Daoy (cell line): Measurements from ENCODE around the gene GPRC5C. TPM values are rescaled to one million over a fixed set of nuclear protein-coding genes. Genes with fewer than 3 reads are reported as not detected.

Experiments used
- DNase-seq: peaks from one replicate; pipeline ENCODE4 v3.0.0-alpha.2; 2015; ENCODE audit warnings: low read depth
- total RNA-seq: library from RNA; depleted of rRNA; stranded (reverse); fragments of >200 nt; shearing (Covaris generic); gene quantifications from 2 replicates; pipeline ENCODE4 v1.2.3, GENCODE V29; 2014

GPRC5C gene
- total RNA-seq, 1 experiment from 2014 or later: 39.3 TPM

DNA sequence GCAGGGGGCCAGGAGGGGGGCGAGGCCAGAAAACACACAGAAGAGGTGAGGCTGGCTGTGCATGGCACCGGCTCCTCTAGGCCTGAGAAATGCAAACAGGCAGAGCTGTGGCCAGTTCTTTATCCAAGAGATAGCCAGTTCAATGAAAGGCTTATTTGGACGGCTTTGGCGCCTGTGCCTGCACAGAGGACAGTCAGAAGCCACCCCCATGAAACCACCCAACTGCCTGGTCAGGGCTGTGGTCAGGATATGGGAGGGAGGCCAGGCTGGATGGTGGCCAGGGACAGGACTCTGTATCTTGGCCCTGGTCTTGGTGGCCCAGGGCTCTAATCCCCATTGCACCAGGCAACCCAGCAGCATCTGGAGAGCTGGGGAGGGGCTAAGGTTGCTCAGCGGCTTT is 24.5 kb upstream of the GPRC5C start:
- DNase-seq: no peak

GRCh38 chr17:74408262-74408661 is 23.6 kb upstream of the GPRC5C start:
- DNase-seq: peak; percentile 65

GRCh38 chr17:74408815-74409214 is 23.1 kb upstream of the GPRC5C start:
- DNase-seq: no peak

GRCh38 chr17:74410001-74410443 is 21.9 kb upstream of the GPRC5C start:
- DNase-seq: no peak

DNA sequence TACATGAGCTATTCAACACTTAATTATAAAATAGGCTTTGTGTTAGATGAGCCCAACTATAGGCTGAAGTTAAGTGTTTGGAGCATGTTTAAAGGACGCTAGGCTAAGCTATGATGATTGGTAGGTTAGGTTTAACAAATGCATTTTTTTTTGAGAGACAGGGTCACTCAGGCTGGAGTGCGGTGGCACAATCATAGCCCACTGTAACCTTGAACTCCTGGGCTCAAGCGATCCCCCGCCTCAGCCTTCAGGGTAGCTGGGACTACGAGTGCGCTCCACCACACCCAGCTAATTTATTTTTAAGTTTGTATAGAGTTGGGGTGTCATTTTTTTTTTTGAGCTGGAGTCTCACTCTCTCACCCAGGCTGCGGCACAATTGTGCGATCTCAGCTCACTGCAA is 19.3 kb upstream of the GPRC5C start:
- DNase-seq: no peak

GRCh38 chr17:74413491-74413890 is 18.4 kb upstream of the GPRC5C start:
- no peak for DNase-seq

GRCh38 chr17:74414510-74414909 is 17.4 kb upstream of the GPRC5C start:
- DNase-seq: no peak

DNA sequence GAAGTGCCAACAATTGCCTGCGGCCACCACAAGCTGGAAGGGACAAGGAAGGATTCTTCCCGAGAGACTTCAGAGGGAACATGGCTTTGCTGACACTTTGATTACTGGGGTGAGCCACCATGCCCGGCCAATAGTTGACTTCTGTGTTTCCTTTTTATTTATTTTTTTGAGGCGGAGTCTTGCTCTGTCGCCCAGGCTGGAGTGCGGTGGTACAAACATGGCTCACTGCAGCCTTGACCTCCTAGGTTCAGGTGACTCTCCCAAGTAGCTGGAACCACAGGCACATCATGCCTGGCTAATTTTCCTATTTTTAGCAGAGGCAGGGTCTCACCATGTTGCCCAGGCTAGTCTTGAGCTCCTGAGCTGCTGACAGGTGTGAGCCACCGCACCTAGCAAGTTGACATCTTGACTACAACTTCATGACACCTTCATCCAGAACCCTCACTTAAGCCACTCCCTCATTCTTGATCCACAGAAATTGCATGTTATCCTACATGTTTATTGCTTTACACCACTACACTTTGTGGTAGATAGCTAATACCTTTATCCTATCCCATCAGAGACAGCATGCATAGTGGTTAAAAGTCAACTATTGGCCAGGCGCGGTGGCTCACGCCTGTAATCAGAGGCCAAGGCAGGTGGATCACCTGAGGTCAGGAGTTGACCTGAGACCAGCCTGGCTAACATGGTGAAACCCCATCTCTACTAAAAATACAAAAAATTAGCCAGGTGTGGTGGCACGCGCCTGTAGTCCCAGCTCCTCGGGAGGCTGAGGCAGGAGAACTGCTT is 16.1 kb upstream of the GPRC5C start:
- no peak for DNase-seq

DNA sequence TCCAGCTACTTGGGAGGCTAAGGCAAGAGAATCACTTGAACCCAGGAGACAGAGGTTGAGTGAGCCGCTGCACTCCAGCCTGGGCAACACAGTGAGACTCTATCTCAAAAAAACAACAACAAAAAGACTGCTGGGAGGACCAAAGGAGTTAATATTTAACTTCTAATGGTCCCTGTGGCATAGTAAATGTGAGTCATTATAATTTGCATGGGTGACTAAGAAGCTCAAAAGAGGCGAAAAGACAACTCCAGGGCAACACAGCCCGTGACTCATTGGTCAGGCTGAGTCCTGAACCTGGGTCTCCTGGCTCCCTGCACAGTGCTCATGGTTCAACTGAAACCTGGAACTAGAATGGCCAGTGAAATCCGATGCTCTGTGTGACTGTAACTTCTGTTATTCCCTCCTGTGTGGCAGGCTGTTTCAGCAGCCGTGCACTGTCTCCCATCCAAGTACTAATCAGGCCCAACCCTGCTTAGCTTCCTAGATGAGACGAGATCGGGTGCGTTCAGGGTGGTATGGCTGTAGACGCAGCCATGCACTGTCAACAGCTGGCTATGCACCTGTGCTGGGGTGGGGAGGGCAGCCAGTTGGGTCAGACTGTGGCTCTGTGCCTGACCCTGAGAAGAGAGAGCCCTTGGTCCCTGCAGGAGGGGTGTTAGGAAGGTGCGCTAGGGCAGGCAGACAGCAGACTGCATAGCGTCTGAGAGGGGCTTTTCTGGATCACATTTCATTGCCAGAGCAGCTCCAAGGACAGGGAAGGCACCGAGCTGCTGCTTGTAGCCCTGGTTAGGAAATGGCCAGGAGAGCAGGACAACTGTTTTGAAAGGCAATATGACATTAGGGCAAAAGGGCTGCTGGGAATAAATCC is 14.5 kb upstream of the GPRC5C start:
- peak; percentile 85 for DNase-seq

GRCh38 chr17:74419928-74420411 is 11.9 kb upstream of the GPRC5C start:
- no peak for DNase-seq

GRCh38 chr17:74424117-74424516 is 7.8 kb upstream of the GPRC5C start:
- no peak for DNase-seq

DNA sequence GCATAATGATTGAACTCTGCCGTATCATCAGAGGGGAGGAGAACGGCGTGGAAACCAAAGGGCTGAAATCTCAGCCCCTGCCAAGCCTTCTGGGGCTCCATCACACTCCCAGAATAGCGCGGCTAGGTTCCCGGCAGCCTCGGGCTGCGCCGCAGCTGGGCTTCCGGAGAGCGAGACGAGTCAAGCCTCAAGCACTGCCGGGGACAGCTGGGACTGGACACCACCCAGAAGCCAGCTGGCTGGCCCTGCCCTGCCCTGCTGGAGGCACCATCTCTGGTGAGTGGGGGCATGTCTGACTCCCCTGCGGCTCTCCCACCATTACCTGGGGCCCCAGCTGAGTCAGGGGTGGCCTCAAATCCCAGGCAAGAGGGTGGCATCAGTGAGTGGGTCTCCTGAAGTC is 7.2 kb upstream of the GPRC5C start:
- DNase-seq: no peak

DNA sequence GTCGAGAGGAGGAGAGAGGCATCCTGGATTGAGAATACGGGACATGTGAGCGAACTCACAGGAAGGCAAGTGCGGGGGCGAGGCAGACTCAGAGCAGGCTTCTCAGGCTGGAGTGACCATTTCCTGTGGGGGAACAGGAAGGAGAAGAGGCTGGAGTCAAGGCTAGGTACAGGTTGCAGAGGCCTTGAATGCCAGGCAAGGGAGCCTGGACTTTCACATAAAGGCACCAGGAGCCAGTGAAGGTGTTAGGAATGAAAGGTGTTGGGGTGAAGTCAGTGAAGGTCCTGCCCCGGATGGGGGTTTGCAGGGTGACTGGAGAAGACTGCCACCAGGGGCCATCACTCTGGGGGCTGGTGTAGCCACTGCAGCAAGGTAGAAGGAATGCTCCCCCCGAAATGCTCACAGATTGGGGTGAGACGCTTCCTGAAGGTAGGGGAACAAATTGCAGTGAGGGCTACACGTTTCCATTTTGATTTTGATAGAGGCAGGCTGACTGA is 5.3 kb upstream of the GPRC5C start:
- DNase-seq: peak; percentile 43

GRCh38 chr17:74427048-74427762 is 4.7 kb upstream of the GPRC5C start:
- no peak for DNase-seq

- no peak for DNase-seq
Observed at GRCh38 chr17:74427763-74428153, 4.1 kb upstream of the GPRC5C start.

- DNase-seq: peak; percentile 53
Observed at GRCh38 chr17:74429604-74430384, 2.1 kb upstream of the GPRC5C start.

- DNase-seq: no peak
Observed at GRCh38 chr17:74430385-74430705, 1.5 kb upstream of the GPRC5C start.

DNA sequence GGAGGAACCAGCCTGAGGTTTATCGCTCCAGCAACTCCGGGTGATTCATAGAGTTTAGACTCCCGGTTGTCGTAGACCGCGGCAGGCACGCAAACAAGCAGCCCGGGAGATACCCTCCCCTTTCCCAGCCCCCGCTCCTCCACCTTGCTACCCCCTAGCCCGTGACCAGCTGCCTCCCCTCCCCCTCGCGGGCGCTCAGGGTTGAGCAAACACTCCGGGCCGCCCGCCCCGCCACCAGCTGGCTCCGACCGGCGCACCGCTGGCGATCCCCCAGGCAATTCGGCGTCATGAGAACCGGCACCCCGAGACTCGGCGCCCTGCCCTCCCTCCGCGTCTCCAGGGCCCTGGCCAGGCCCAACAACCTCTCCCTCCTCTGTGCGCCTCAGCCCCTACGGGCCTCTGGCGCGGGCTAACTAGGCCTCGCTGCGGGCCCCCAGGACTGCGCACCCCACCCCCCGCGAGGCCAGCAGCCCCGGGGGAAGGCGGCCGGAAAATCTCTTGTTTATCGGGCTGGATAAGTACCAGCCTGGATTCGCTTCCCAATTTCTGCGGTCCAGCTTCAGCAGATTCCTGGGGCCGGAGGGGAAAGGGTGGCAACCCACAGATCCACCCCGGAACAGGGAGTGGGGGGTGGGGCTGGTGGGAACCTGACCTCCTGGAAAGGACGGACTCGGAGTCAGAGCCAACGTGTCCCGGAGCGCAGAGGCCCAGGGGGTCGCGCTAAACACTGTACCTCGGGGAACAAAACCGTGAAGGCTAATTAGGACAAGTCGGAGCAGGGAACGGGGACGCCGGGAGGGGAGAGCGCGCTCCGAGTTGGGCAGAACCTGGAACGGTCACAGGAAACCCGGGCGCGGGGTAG is 951 bp upstream of the GPRC5C start:
- peak; percentile 97 for DNase-seq

GRCh38 chr17:74432424-74432690 is 469 bp downstream of the GPRC5C start:
- DNase-seq: no peak

DNA sequence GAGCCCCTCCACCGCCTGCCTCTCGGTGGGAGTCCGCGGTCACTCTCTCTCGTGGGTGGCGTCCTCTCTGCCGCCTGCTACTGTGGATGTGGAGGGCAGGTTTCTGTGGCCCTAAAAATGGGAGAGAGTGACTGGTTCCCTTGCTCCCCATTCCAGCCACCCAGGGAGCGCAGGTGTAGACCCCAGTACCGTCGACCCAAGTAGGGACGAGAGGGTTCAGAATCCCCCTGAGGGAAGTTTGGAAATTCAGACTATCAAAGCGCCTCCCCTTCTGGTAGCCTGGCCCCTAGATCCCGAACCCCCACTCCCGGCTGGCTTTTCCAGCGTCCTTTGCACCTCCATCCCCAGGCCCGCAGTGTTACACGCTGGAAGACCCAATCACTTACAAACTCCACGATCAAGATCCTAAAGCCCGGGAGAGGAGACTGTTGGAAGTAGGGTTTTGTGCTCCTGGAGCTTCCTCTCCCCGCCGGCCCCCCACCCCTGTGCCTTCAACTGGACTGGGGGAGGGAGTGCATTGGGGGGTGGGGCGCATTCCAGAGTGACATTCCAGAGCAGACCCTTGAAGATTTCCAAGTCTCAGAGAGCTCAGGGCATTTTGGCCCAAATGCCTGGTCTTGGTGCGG is 991 bp downstream of the GPRC5C start:
- peak; percentile 23 for DNase-seq
